AG10803 (cell line): ENCODE results near the gene WNT9A.
A peak's percentile ranks its signal among the peaks of the same experiment; 100 is the strongest.
"Not testable (repeated sequence)": the region's sequence is repeated elsewhere in the genome, so short reads cannot be mapped to it uniquely, and the experiment has no call there.

Experiments used
- DNase-seq: peaks from one replicate; pipeline ENCODE4 v3.0.0; 2010; ENCODE audit warnings: low read depth
- H3K4me3 ChIP-seq: 2 replicates; pipeline ENCODE4 v1.5.1; 2011; ENCODE audit warnings: mild to moderate bottlenecking, low read length, control low read depth
- TF ChIP-seq, protein P1 (sequence below): conservative IDR thresholded peaks from 2 replicates; pipeline ENCODE4 v1.5.1; 2011; ENCODE audit warnings: mild to moderate bottlenecking, low read length, control low read depth, inconsistent platforms

WNT9A gene

GRCh38 chr1:227883073-227883520 lies 64.6 kb downstream of the WNT9A start:
- H3K4me3 ChIP-seq, result no peak overlapping the region
- DNase-seq, result no peak
- TF ChIP-seq, protein P1, sequence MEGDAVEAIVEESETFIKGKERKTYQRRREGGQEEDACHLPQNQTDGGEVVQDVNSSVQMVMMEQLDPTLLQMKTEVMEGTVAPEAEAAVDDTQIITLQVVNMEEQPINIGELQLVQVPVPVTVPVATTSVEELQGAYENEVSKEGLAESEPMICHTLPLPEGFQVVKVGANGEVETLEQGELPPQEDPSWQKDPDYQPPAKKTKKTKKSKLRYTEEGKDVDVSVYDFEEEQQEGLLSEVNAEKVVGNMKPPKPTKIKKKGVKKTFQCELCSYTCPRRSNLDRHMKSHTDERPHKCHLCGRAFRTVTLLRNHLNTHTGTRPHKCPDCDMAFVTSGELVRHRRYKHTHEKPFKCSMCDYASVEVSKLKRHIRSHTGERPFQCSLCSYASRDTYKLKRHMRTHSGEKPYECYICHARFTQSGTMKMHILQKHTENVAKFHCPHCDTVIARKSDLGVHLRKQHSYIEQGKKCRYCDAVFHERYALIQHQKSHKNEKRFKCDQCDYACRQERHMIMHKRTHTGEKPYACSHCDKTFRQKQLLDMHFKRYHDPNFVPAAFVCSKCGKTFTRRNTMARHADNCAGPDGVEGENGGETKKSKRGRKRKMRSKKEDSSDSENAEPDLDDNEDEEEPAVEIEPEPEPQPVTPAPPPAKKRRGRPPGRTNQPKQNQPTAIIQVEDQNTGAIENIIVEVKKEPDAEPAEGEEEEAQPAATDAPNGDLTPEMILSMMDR, result no peak

DNA sequence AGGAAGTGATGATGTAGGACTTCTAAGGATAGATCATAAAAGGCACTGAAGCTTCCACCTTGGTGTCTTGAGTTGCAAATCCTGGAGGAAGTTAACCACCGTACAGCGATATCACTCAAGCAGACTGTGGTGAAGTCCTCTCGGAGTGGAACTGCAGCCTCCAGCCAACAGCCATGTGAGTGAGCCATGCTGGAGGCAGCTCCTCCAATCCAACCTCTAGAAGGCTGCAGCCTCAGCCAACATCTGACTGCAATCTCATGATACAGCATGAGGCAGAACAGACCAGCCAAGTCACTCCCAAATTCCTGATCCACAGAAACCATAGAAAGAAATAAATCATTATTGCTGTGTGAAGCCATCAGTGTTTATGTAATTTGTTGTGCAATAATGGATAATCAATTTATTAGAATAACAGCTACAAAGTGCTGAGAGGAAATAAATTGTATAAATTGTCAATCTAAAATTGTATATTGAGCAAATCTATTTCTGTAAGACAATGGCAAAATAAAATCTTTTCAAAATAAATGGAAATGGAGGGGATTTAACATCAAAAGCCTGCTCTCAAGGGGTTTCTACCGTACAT lies 67.3 kb downstream of the WNT9A start:
- DNase-seq, result peak; percentile 11
- TF ChIP-seq, protein P1, result no peak
- no peak overlapping the region for H3K4me3 ChIP-seq

DNA sequence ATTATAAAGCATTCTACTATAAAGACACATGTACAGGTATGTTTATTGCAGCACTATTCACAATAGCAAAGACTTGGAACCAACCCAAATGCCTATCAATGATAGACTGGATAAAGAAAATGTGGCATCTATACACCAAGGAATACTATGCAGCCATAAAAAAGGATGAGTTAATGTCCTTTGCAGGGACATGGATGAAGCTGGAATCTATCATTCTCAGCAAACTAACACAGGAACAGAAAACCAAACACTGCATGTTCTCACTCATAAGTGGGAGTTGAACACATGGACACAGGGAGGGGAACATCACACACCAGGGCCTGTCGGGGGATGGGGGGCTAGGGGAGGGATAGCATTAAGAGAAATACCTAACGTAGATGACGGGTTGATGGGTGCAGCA lies 69.9 kb downstream of the WNT9A start:
- DNase-seq, result not testable (repeated sequence)

GRCh38 chr1:227871892-227872291 lies 75.8 kb downstream of the WNT9A start:
- not testable (repeated sequence) for DNase-seq

More for the DNA sequence above, 69.9 kb downstream of the WNT9A start:
- H3K4me3 ChIP-seq, result not testable (repeated sequence)

DNA sequence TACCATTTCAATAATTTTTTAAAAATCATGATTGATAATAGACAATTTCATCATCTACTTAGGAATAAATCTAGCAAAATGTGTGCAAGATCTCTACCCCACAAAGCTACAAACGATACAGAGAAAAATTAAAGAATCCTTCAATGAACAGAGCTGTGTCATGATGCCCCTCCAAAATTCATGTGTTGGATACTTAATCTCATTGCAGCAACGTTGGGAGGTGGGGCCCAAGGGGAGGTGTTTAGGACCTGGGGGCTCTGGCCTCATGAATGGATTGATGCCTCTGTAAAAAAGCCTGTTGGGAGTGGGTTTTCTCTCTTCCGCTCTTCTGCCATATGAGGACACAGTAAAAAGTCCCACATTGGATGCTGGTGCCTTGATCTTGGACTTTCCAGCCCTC lies 77.4 kb downstream of the WNT9A start:
- H3K4me3 ChIP-seq, result no peak overlapping the region
- TF ChIP-seq, protein P1, result no peak
- DNase-seq, result no peak

More at GRCh38 chr1:227871892-227872291, 75.8 kb downstream of the WNT9A start:
- not testable (repeated sequence) for H3K4me3 ChIP-seq

- TF ChIP-seq, protein P1, result no peak
- H3K4me3 ChIP-seq, result no peak overlapping the region
- DNase-seq, result peak; percentile 91
Observed at GRCh38 chr1:227869851-227870305, 77.9 kb downstream of the WNT9A start.

- no peak overlapping the region for H3K4me3 ChIP-seq
- peak; percentile 45 for DNase-seq
- TF ChIP-seq, protein P1, result no peak
Observed at GRCh38 chr1:227869279-227869842, 78.4 kb downstream of the WNT9A start.
